ENCODE results near the gene LCP2.
"Not testable (repeated sequence)": the region's sequence is repeated elsewhere in the genome, so short reads cannot be mapped to it uniquely, and the experiment has no call there.

The LCP2 gene

GRCh38 chr5:170273968-170274710, 23.4 kb downstream of the LCP2 start:
- peak in 1 of 2 donors; percentile 36 for DNase-seq

- peak; percentile 60 to 61 for DNase-seq
These were observed 27.1 kb downstream of the LCP2 start for GRCh38 chr5:170270293-170271069.

GRCh38 chr5:170269579-170269978, 28.0 kb downstream of the LCP2 start:
- peak; percentile 91 to 92 for DNase-seq

- DNase-seq: peak; percentile 88 to 90
These were observed 28.7 kb downstream of the LCP2 start for GRCh38 chr5:170268884-170269283.

GRCh38 chr5:170268153-170268689, 29.4 kb downstream of the LCP2 start:
- DNase-seq: no peak

- DNase-seq: peak; percentile 64 to 79
These were observed 30.0 kb downstream of the LCP2 start for GRCh38 chr5:170267431-170268152.

- DNase-seq: no peak
These were observed 30.8 kb downstream of the LCP2 start for GRCh38 chr5:170266570-170267381.

GRCh38 chr5:170265522-170265921, 32.1 kb downstream of the LCP2 start:
- no peak for DNase-seq

GRCh38 chr5:170263906-170264305, 33.7 kb downstream of the LCP2 start:
- no peak for DNase-seq

- no peak for DNase-seq
These were observed 35.2 kb downstream of the LCP2 start for GRCh38 chr5:170262061-170263045.

- DNase-seq: no peak
These were observed 36.0 kb downstream of the LCP2 start for GRCh38 chr5:170261528-170262043.

- DNase-seq: no peak
These were observed 40.2 kb downstream of the LCP2 start for GRCh38 chr5:170257370-170257769.

GRCh38 chr5:170256571-170256970, 41.0 kb downstream of the LCP2 start:
- DNase-seq: no peak

GRCh38 chr5:170254056-170254455, 43.5 kb downstream of the LCP2 start:
- DNase-seq: no peak

- DNase-seq: no peak
These were observed 44.7 kb downstream of the LCP2 start for GRCh38 chr5:170252720-170253350.

- no peak for DNase-seq
These were observed 45.5 kb downstream of the LCP2 start for GRCh38 chr5:170252109-170252508.

GRCh38 chr5:170251462-170251861, 46.1 kb downstream of the LCP2 start:
- DNase-seq: no peak

GRCh38 chr5:170250810-170251317, 46.7 kb downstream of the LCP2 start:
- no peak for DNase-seq

GRCh38 chr5:170249355-170249754, 48.2 kb downstream of the LCP2 start:
- no peak for DNase-seq

- not testable (repeated sequence) for DNase-seq
These were observed 48.7 kb downstream of the LCP2 start for GRCh38 chr5:170248931-170249227.

All from inflammatory macrophage (primary cell).